IMR-90 (cell line): ENCODE results near the gene FEM1B.

Source experiments
- CHD1 ChIP-seq: IDR thresholded peaks from 2 replicates; pipeline ENCODE4 v1.6.1; 2012; ENCODE audit warnings: low read depth, low read length, improper control_type of control experiment
- POLR2A ChIP-seq: IDR thresholded peaks from 2 replicates; pipeline ENCODE4 v1.6.1; 2012; ENCODE audit warnings: mild to moderate bottlenecking, low read depth, low read length
- TF ChIP-seq, protein P1 (sequence below): conservative IDR thresholded peaks from 2 replicates; pipeline ENCODE4 v1.5.1; 2012; ENCODE audit warnings: mild to moderate bottlenecking, low read depth, low read length, improper control_type of control experiment

DNA sequence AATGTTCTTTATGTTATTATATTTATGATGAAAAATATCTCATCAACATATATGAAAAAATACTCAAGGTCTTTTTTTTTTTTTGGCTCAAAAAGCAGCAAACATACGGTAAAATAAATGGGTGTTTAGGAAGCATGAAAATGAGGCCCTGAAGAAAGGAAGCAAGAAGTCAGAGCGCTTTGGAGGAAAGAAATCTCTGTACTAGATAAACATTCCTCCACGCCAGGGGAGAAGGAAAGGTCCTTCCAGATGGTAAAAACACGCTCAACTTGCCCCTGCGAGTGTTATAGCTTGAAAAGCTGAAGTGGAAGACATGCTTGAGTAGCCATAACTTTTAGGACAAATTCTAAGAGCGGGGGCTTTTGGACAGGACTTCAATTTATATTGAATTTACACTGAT, 52.9 kb downstream of the FEM1B start:
- TF ChIP-seq, protein P1, sequence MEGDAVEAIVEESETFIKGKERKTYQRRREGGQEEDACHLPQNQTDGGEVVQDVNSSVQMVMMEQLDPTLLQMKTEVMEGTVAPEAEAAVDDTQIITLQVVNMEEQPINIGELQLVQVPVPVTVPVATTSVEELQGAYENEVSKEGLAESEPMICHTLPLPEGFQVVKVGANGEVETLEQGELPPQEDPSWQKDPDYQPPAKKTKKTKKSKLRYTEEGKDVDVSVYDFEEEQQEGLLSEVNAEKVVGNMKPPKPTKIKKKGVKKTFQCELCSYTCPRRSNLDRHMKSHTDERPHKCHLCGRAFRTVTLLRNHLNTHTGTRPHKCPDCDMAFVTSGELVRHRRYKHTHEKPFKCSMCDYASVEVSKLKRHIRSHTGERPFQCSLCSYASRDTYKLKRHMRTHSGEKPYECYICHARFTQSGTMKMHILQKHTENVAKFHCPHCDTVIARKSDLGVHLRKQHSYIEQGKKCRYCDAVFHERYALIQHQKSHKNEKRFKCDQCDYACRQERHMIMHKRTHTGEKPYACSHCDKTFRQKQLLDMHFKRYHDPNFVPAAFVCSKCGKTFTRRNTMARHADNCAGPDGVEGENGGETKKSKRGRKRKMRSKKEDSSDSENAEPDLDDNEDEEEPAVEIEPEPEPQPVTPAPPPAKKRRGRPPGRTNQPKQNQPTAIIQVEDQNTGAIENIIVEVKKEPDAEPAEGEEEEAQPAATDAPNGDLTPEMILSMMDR = no peak
- TF ChIP-seq POLR2A = no peak
- TF ChIP-seq CHD1 = no peak
